Neural cell (in vitro differentiated cells): ENCODE data around the gene DOCK2. TPM values are rescaled to one million over a fixed set of nuclear protein-coding genes. Genes with fewer than 3 reads are reported as not detected.

Experiments used
- H2AFZ ChIP-seq: fragments of 200-600, 300-800 bp; sonication (generic), shearing (Covaris generic); 2 replicates; pipeline ENCODE4 v1.6.0; 2014; ENCODE audit warnings: low read depth, mild to moderate bottlenecking, antibody characterized with exemption, low read length, moderate library complexity
- H3F3A ChIP-seq: fragments of 200-600 bp; shearing (Covaris generic); 2 replicates; pipeline ENCODE4 v1.6.1; 2016; ENCODE audit warnings: mild to moderate bottlenecking, moderate library complexity, mixed read lengths, antibody characterized with exemption, low read length; ENCODE audit not compliant: insufficient read depth, poor library complexity, severe bottlenecking
- H3K27ac ChIP-seq: fragments of 200-600, 300-800 bp; sonication (generic), shearing (Covaris generic); 2 replicates; pipeline ENCODE4 v1.5.1; 2014; ENCODE audit warnings: mild to moderate bottlenecking, low read length, moderate library complexity
- H3K27me3 ChIP-seq: fragments of 300-800, 200-600 bp; sonication (generic), shearing (Covaris generic); 2 replicates; pipeline ENCODE4 v1.6.0; 2014; ENCODE audit warnings: mild to moderate bottlenecking, low read depth, low read length, moderate library complexity; ENCODE audit not compliant: insufficient read depth
- H3K36me3 ChIP-seq: fragments of 300-800, 200-600 bp; sonication (generic), shearing (Covaris generic); 2 replicates; pipeline ENCODE4 v1.5.1; 2014; ENCODE audit warnings: mild to moderate bottlenecking, antibody characterized with exemption, low read length, moderate library complexity; ENCODE audit not compliant: insufficient read depth
- H3K4me2 ChIP-seq: fragments of 300-800, 200-600 bp; sonication (generic), shearing (Covaris generic); 2 replicates; pipeline ENCODE4 v1.6.0; 2014; ENCODE audit warnings: mild to moderate bottlenecking, low read length
- H3K4me3 ChIP-seq: fragments of 300-800, 200-600 bp; sonication (generic), shearing (Covaris generic); 2 replicates; pipeline ENCODE4 v1.5.1; 2014; ENCODE audit warnings: mild to moderate bottlenecking, low read length, moderate library complexity
- H3K79me2 ChIP-seq: fragments of 200-600 bp; shearing (Covaris generic); replicated peaks from 2 replicates; pipeline ENCODE4 v1.6.0; 2014; ENCODE audit warnings: mild to moderate bottlenecking, low read length, moderate library complexity; ENCODE audit not compliant: insufficient read depth
- H3K9ac ChIP-seq: fragments of 300-800, 200-600 bp; sonication (generic), shearing (Covaris generic); 2 replicates; pipeline ENCODE4 v1.6.1; 2016; ENCODE audit warnings: mild to moderate bottlenecking, low read length, mixed read lengths
- H3K9me2 ChIP-seq: fragments of 200-600 bp; shearing (Covaris generic); 2 replicates; pipeline ENCODE4 v1.6.1; 2016; ENCODE audit warnings: mild to moderate bottlenecking, low read length, mixed read lengths; ENCODE audit not compliant: insufficient read depth
- H3K9me3 ChIP-seq: fragments of 200-600, 300-800 bp; sonication (generic), shearing (Covaris generic); 2 replicates; pipeline ENCODE4 v1.6.1; 2016; ENCODE audit warnings: mild to moderate bottlenecking, mixed run types, low read length, moderate library complexity, mixed read lengths
- H4K20me1 ChIP-seq: fragments of 200-600 bp; shearing (Covaris generic); 2 replicates; pipeline ENCODE4 v1.6.1; 2016; ENCODE audit warnings: mild to moderate bottlenecking, mixed run types; ENCODE audit not compliant: insufficient read depth
- EP300 ChIP-seq: fragments of 450-650 bp; conservative IDR thresholded peaks from 2 replicates; pipeline ENCODE4 v1.6.1; 2014; ENCODE audit warnings: antibody characterized with exemption, mild to moderate bottlenecking, moderate library complexity; ENCODE audit not compliant: poor library complexity, severe bottlenecking
- EZH2 ChIP-seq: fragments of 200-600, 300-800 bp; shearing (Covaris generic), sonication (generic); IDR thresholded peaks from 2 replicates; pipeline ENCODE4 v1.6.1; 2014; ENCODE audit warnings: antibody characterized with exemption, low read length, borderline replicate concordance, mild to moderate bottlenecking; ENCODE audit not compliant: insufficient read depth, poor library complexity, severe bottlenecking
- MXI1 ChIP-seq: fragments of 450-650 bp; conservative IDR thresholded peaks from 2 replicates; pipeline ENCODE4 v1.6.1; 2014; ENCODE audit warnings: antibody characterized with exemption, mild to moderate bottlenecking; ENCODE audit not compliant: poor library complexity, severe bottlenecking
- POLR2AphosphoS5 ChIP-seq: IDR thresholded peaks from 2 replicates; pipeline ENCODE4 v1.6.1; 2012
- RAD21 ChIP-seq: fragments of 450-650 bp; conservative IDR thresholded peaks from 2 replicates; pipeline ENCODE4 v1.6.1; 2014; ENCODE audit warnings: antibody characterized with exemption, mild to moderate bottlenecking, moderate library complexity
- SMC3 ChIP-seq: fragments of 450-650 bp; conservative IDR thresholded peaks from 2 replicates; pipeline ENCODE4 v1.6.1; 2014; ENCODE audit warnings: antibody characterized with exemption, mild to moderate bottlenecking, moderate library complexity; ENCODE audit not compliant: poor library complexity
- TAF1 ChIP-seq: IDR thresholded peaks from 2 replicates; pipeline ENCODE4 v1.6.1; 2012; ENCODE audit warnings: low read depth
- polyA plus RNA-seq: library from polyadenylated mRNA; depleted of rRNA; stranded (reverse); fragments of >200 nt; gene quantifications from 2 replicates; pipeline ENCODE4 v1.2.3, GENCODE V29; 2014
- TF ChIP-seq, protein P1 (sequence below): IDR thresholded peaks from 2 replicates; pipeline ENCODE4 v1.6.1; 2012; ENCODE audit warnings: borderline replicate concordance
- TF ChIP-seq, protein P2 (sequence below): fragments of 450-650 bp; IDR thresholded peaks from 2 replicates; pipeline ENCODE4 v1.5.1; 2014; ENCODE audit warnings: antibody characterized with exemption, mild to moderate bottlenecking, moderate library complexity; ENCODE audit not compliant: poor library complexity, severe bottlenecking

The DOCK2 gene
- polyA plus RNA-seq, 1 donor from 2014 or later, result 0.15 TPM

DNA sequence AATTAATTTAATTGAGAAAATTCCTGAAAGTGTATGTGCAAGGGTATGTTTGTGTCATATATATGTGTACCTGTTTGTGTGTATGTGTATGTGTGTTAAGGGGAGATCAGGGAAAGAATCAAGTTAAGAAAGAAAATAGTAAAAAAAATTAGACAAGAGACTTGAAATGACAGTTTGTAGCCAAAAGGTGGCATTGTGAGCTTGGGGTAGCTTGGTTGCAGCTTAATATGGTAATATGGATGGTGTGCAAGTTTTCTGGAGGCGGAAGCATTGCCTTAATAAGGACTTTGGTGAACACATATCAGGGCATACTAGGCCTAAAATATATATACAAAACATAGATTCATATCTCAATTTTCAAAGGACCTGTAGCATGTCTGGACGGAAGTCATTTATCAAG lies 213.3 kb downstream of the DOCK2 start:
- H3K27ac ChIP-seq, result no peak overlapping the region
- no peaks in the 10 kb centered on the region for H3K79me2 ChIP-seq
- H3F3A ChIP-seq, result no peaks in the 10 kb centered on the region
- H3K4me2 ChIP-seq, result no peak overlapping the region
- H3K9ac ChIP-seq, result no peak overlapping the region
- no peaks in the 10 kb centered on the region for H4K20me1 ChIP-seq
- no peak overlapping the region for H3K4me3 ChIP-seq
- no peak overlapping the region for H2AFZ ChIP-seq
- TF ChIP-seq SMC3 (no peak), RAD21 (no peak), POLR2AphosphoS5 (no peak), EZH2 (no peak), MXI1 (no peak), TAF1 (no peak), EP300 (no peak)
- TF ChIP-seq, protein P1, sequence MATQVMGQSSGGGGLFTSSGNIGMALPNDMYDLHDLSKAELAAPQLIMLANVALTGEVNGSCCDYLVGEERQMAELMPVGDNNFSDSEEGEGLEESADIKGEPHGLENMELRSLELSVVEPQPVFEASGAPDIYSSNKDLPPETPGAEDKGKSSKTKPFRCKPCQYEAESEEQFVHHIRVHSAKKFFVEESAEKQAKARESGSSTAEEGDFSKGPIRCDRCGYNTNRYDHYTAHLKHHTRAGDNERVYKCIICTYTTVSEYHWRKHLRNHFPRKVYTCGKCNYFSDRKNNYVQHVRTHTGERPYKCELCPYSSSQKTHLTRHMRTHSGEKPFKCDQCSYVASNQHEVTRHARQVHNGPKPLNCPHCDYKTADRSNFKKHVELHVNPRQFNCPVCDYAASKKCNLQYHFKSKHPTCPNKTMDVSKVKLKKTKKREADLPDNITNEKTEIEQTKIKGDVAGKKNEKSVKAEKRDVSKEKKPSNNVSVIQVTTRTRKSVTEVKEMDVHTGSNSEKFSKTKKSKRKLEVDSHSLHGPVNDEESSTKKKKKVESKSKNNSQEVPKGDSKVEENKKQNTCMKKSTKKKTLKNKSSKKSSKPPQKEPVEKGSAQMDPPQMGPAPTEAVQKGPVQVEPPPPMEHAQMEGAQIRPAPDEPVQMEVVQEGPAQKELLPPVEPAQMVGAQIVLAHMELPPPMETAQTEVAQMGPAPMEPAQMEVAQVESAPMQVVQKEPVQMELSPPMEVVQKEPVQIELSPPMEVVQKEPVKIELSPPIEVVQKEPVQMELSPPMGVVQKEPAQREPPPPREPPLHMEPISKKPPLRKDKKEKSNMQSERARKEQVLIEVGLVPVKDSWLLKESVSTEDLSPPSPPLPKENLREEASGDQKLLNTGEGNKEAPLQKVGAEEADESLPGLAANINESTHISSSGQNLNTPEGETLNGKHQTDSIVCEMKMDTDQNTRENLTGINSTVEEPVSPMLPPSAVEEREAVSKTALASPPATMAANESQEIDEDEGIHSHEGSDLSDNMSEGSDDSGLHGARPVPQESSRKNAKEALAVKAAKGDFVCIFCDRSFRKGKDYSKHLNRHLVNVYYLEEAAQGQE, result no peak
- TF ChIP-seq, protein P2, sequence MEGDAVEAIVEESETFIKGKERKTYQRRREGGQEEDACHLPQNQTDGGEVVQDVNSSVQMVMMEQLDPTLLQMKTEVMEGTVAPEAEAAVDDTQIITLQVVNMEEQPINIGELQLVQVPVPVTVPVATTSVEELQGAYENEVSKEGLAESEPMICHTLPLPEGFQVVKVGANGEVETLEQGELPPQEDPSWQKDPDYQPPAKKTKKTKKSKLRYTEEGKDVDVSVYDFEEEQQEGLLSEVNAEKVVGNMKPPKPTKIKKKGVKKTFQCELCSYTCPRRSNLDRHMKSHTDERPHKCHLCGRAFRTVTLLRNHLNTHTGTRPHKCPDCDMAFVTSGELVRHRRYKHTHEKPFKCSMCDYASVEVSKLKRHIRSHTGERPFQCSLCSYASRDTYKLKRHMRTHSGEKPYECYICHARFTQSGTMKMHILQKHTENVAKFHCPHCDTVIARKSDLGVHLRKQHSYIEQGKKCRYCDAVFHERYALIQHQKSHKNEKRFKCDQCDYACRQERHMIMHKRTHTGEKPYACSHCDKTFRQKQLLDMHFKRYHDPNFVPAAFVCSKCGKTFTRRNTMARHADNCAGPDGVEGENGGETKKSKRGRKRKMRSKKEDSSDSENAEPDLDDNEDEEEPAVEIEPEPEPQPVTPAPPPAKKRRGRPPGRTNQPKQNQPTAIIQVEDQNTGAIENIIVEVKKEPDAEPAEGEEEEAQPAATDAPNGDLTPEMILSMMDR, result no peak
- no peaks in the 10 kb centered on the region for H3K27me3 ChIP-seq
- H3K36me3 ChIP-seq, result no peaks in the 10 kb centered on the region
- no peaks in the 10 kb centered on the region for H3K9me2 ChIP-seq
- H3K9me3 ChIP-seq, result no peaks in the 10 kb centered on the region

DNA sequence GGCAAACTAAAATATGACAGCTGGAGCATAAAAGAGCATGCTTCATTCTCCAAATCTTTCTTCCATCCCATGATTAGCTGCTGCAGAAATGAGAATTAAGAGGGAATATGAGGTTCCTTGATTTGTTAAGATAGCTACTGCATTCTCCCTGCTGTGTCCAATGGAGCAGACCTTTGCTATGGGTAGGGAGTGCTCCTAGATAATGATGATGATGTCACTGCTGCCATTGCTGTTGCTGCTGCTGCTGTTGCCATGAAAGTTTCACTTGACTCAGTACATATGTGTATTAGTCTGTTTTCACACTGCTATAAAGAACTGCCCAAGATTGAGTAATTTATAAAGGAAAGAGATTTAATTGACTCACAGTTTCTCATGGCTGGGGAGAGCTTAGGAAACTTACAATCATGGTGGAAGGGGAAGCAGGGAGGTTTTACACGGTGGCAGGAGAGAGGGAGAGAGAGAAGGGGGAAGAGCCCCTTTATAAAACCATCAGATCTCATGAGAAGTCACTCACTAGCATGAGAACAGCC lies 214.3 kb downstream of the DOCK2 start:
- H4K20me1 ChIP-seq, result no peaks in the 10 kb centered on the region
- H3K4me3 ChIP-seq, result no peak overlapping the region
- no peaks in the 10 kb centered on the region for H3K27me3 ChIP-seq
- H3K4me2 ChIP-seq, result no peak overlapping the region
- no peak overlapping the region for H2AFZ ChIP-seq
- no peak overlapping the region for H3K27ac ChIP-seq
- no peaks in the 10 kb centered on the region for H3F3A ChIP-seq
- no peak overlapping the region for H3K9ac ChIP-seq
- TF ChIP-seq MXI1 (no peak), EZH2 (no peak), SMC3 (no peak), POLR2AphosphoS5 (no peak), EP300 (no peak), RAD21 (no peak), TAF1 (no peak)
- TF ChIP-seq, protein P1, result no peak
- TF ChIP-seq, protein P2, result no peak
- no peaks in the 10 kb centered on the region for H3K79me2 ChIP-seq
- H3K9me2 ChIP-seq, result no peaks in the 10 kb centered on the region
- no peaks in the 10 kb centered on the region for H3K9me3 ChIP-seq
- no peaks in the 10 kb centered on the region for H3K36me3 ChIP-seq
